ENCODE data around the gene KSR1. TPM values are rescaled to one million over a fixed set of nuclear protein-coding genes. Genes with fewer than 3 reads are reported as not detected.

KSR1 gene
- total and polyA plus RNA-seq, 2 of the 4 experiments (the other 2 are of a cell fraction), result 12.5 to 21.9 TPM

- CTCF ChIA-PET, result interaction anchor here (1.1 kb wide), 2 partner anchors 8 to 16 kb away, joined by 3 read pairs; no protein-coding TSS in a partner anchor
These were observed 112.6 kb downstream of the KSR1 start for GRCh38 chr17:27568811-27569210.

More at GRCh38 chr17:27568811-27569210, 112.6 kb downstream of the KSR1 start:
- Histone ChIP-seq H4K5ac (ENCODE audit: low read depth, low read length) (peak overlapping the region; percentile 58; the same call in 1 of the 2 replicates), H2AK5ac (ENCODE audit: low read depth, low read length) (peak overlapping the region; percentile 29; the same call in 1 of the 2 replicates), H4K91ac (ENCODE audit: insufficient read depth, low read depth, low read length) (peak overlapping the region; percentile 59; the same call in 1 of the 2 replicates), H2BK5ac (ENCODE audit: low read depth, low read length, poor library complexity, severe bottlenecking) (no peak overlapping the region), H3K79me1 (ENCODE audit: low read depth in 1 of 2, low read length in 2 of 2) (peaks cover 49 to 92% of the 10 kb centered on the region in 2 experiments), H3K23ac (ENCODE audit: low read depth, low read length) (no peak overlapping the region), H3K56ac (ENCODE audit: extremely low read depth, insufficient read depth, low read length) (no peak overlapping the region), H2AFZ (replicated peaks; ENCODE audit: low read length, poor library complexity) (no peak overlapping the region), H2BK15ac (ENCODE audit: low read depth, low read length) (0 out of 3 replicates have a peak overlapping the region, but pooled peaks have one; percentile 30), H3K4me3 (ENCODE audit: insufficient read depth, low read depth, low read length) (no peak overlapping the region), H4K8ac (ENCODE audit: low read depth in 2 of 2, low read length in 2 of 2) (peak overlapping the region in 1 of 2 experiments; percentile 45; a peak in 2 of 4 replicates), H3K14ac (replicated peaks; ENCODE audit: low read depth, low read length) (0 out of 2 replicates have a peak overlapping the region, but pooled peaks have one; percentile 54), H4K20me1 (ENCODE audit: insufficient read depth, low read length) (peaks cover 12% of the 10 kb centered on the region), H3K4ac (ENCODE audit: low read depth, low read length) (peak overlapping the region; percentile 56), H2BK120ac (ENCODE audit: low read depth, low read length) (peak overlapping the region; percentile 37), H3K18ac (ENCODE audit: low read depth, low read length) (no peak overlapping the region; the same call in 1 of the 2 replicates), H3K27me3 (ENCODE audit: control insufficient read depth, insufficient read depth, low read length) (no peaks in the 10 kb centered on the region), H3K9me1 (ENCODE audit: insufficient read depth, low read length) (peaks cover 34% of the 10 kb centered on the region), H3K4me1 (ENCODE audit: control insufficient read depth, insufficient read depth, low read length) (peaks cover 50% of the 10 kb centered on the region), H3K9me3 (ENCODE audit: control insufficient read depth, insufficient read depth, low read length) (no peaks in the 10 kb centered on the region), H2BK20ac (ENCODE audit: low read depth, low read length) (0 out of 2 replicates have a peak overlapping the region, but pooled peaks have one; percentile 28), H3K9ac (ENCODE audit: low read depth, low read length) (no peak overlapping the region), H3K36me3 (ENCODE audit: control insufficient read depth, insufficient read depth, low read length) (peaks cover 15% of the 10 kb centered on the region), H2AK9ac (replicated peaks; ENCODE audit: low read depth, low read length, poor library complexity) (no peak overlapping the region), H3K4me2 (ENCODE audit: low read depth, low read length) (no peak overlapping the region), H3K27ac (ENCODE audit: insufficient read depth, low read length) (no peak overlapping the region)
- no peak for DNase-seq
- TF ChIP-seq POLR2A (IDR thresholded peaks at IDR 0.05; ENCODE audit: low read depth, low read length) (no peak), USF2 (IDR thresholded peaks at IDR 0.05; ENCODE audit: low read depth, low read length) (no peak), MAZ (IDR thresholded peaks at IDR 0.05; ENCODE audit: borderline replicate concordance, low read depth, low read length) (no peak), BHLHE40 (IDR thresholded peaks at IDR 0.05; ENCODE audit: low read depth, low read length) (no peak), SMC3 (IDR thresholded peaks at IDR 0.05; ENCODE audit: low read depth, low read length) (no peak)
- intact Hi-C loops (cut with micrococcal nuclease), result no loop called here
- dilution Hi-C loops (cut with HindIII; ENCODE audit: low sequenced_read_pairs, unreplicated experiment), result no loop called here
- WGBS, 2 experiments (ENCODE audit: extremely low coverage in 2 of 2, insufficient read length in 1 of 2), result 50% methylated on average over 1 of the region's 5 CpGs; no CpG with 5 or more reads in 1 of the 2 experiments
- POLR2A ChIA-PET (ENCODE audit: unreplicated experiment), result no interaction called here
- in situ Hi-C loops (cut with MboI; ENCODE audit: low sequenced_read_pairs), result no loop called here
- BruUV-seq (replicated peaks), result no TSS peak
- no peak for ATAC-seq (ENCODE audit: low read depth)
